Stimulated activated CD4-positive, alpha-beta T cell treated with anti-CD3 and anti-CD28 coated beads, Interleukin-1b, Interleukin-23, amount 100 ng/mL, for 1 hour (primary cell): Measurements from ENCODE around the gene DENND10.
"Not testable (repeated sequence)": the region's sequence is repeated elsewhere in the genome, so short reads cannot be mapped to it uniquely, and the experiment has no call there.

Source experiments
- DNase-seq, 2 donors: peaks; one replicate each; pipeline ENCODE4 v3.0.0-alpha.2; 2020; ENCODE audit warnings: low read depth in 2 of 2

DENND10 gene

GRCh38 chr10:119100434-119101238 is 3.3 kb upstream of the DENND10 start:
- no peak for DNase-seq

GRCh38 chr10:119101366-119102098 is 2.4 kb upstream of the DENND10 start:
- DNase-seq, result no peak

- DNase-seq, result no peak
Measured at GRCh38 chr10:119103241-119103902, 541 bp upstream of the DENND10 start.

- no peak for DNase-seq
Measured at GRCh38 chr10:119104654-119105015, 722 bp downstream of the DENND10 start.

GRCh38 chr10:119105155-119105554 is 1.2 kb downstream of the DENND10 start:
- DNase-seq, result no peak

- not testable (repeated sequence) for DNase-seq
Measured at GRCh38 chr10:119105899-119106298, 2.0 kb downstream of the DENND10 start.

- not testable (repeated sequence) for DNase-seq
Measured at GRCh38 chr10:119107106-119107505, 3.2 kb downstream of the DENND10 start.

- not testable (repeated sequence) for DNase-seq
Measured at GRCh38 chr10:119107771-119108170, 3.9 kb downstream of the DENND10 start.

GRCh38 chr10:119112056-119112455 is 8.1 kb downstream of the DENND10 start:
- DNase-seq, result no peak

- DNase-seq, result no peak
Measured at GRCh38 chr10:119113751-119114732, 10.1 kb downstream of the DENND10 start.

- DNase-seq, result no peak
Measured at GRCh38 chr10:119115926-119116325, 12.0 kb downstream of the DENND10 start.

- no peak for DNase-seq
Measured at GRCh38 chr10:119116326-119116951, 12.5 kb downstream of the DENND10 start.

- DNase-seq, result no peak
Measured at GRCh38 chr10:119118231-119118630, 14.3 kb downstream of the DENND10 start.

GRCh38 chr10:119119400-119119799 is 15.5 kb downstream of the DENND10 start:
- no peak for DNase-seq

- no peak for DNase-seq
Measured at GRCh38 chr10:119120413-119120867, 16.5 kb downstream of the DENND10 start.

GRCh38 chr10:119120875-119121274 is 17.0 kb downstream of the DENND10 start:
- no peak for DNase-seq

- DNase-seq, result no peak
Measured at GRCh38 chr10:119125942-119126341, 22.0 kb downstream of the DENND10 start.

GRCh38 chr10:119129721-119130120 is 25.8 kb downstream of the DENND10 start:
- no peak for DNase-seq

GRCh38 chr10:119131512-119132240 is 27.8 kb downstream of the DENND10 start:
- DNase-seq, result no peak
